Thyroid gland (tissue), 4 donors: ENCODE measurements around the gene REPS2. TPM values are rescaled to one million over a fixed set of nuclear protein-coding genes. Genes with fewer than 3 reads are reported as not detected.

Source experiments
- DNase-seq, 2 donors: peaks; one replicate each; pipeline ENCODE4 v3.0.0-alpha.2; 2019
- H3K27ac ChIP-seq, 3 donors: fragments of 200-600 bp; sonication (generic); 1 replicate in 2 of 3; 2 replicates in 1 of 3; pipeline ENCODE4 v1.5.1; 2016 to 2019; ENCODE audit warnings: mild to moderate bottlenecking in 1 of 3, moderate library complexity in 1 of 3
- H3K27me3 ChIP-seq: fragments of 200-600 bp; sonication (generic); one replicate; pipeline ENCODE4 v1.5.1; 2019
- H3K36me3 ChIP-seq, 2 donors: fragments of 200-600 bp; sonication (generic); one replicate each; pipeline ENCODE4 v1.5.1; 2016 to 2019
- H3K4me1 ChIP-seq, 2 donors: fragments of 200-600 bp; sonication (generic); one replicate each; pipeline ENCODE4 v1.5.1; 2017 to 2019
- H3K4me3 ChIP-seq, 3 donors: fragments of 200-600 bp; sonication (generic); replicated peaks in 1 of 3; 1 replicate in 2 of 3; 2 replicates in 1 of 3; pipeline ENCODE4 v1.5.1; 2016; ENCODE audit warnings: mild to moderate bottlenecking in 1 of 3
- H3K9me3 ChIP-seq: fragments of 200-600 bp; sonication (generic); one replicate; pipeline ENCODE4 v1.5.1; 2017
- POLR2A ChIP-seq, 2 donors: fragments of 450-650 bp; IDR thresholded peaks; one replicate each; pipeline ENCODE4 v1.6.1; 2017; ENCODE audit warnings: antibody characterized with exemption in 2 of 2, mild to moderate bottlenecking in 2 of 2, moderate library complexity in 1 of 2
- WGBS, 2 donors: methylation state at CpG; one replicate each; pipeline ENCODE4 v1.1.5; 2017; 5-methylcytosine and 5-hydroxymethylcytosine counted together
- intact Hi-C: fragments of 100-400 bp; cut with DNase I; formaldehyde crosslinking; loops from one replicate; pipeline ENCODE4 v1.15.1; 2023
- total RNA-seq, 4 donors: library from RNA; depleted of rRNA; stranded (reverse); fragments of >200 nt; gene quantifications; one replicate each; pipeline ENCODE4 v1.2.3, GENCODE V29; 2016
- TF ChIP-seq, protein P1 (sequence below), 6 experiments: fragments of 200-600 bp in 3 of 6; fragments of 450-650 bp in 3 of 6; sonication (generic) in 3 of 6; IDR thresholded peaks; one replicate each; pipeline ENCODE4 v1.5.1; 2016 to 2019; ENCODE audit warnings: antibody characterized with exemption in 6 of 6, mild to moderate bottlenecking in 2 of 6, inconsistent platforms in 1 of 6, moderate library complexity in 1 of 6

REPS2 gene
- total RNA-seq, 4 donors from 2014 or later, result 6.7 to 14.5 (median 8.8) TPM

DNA sequence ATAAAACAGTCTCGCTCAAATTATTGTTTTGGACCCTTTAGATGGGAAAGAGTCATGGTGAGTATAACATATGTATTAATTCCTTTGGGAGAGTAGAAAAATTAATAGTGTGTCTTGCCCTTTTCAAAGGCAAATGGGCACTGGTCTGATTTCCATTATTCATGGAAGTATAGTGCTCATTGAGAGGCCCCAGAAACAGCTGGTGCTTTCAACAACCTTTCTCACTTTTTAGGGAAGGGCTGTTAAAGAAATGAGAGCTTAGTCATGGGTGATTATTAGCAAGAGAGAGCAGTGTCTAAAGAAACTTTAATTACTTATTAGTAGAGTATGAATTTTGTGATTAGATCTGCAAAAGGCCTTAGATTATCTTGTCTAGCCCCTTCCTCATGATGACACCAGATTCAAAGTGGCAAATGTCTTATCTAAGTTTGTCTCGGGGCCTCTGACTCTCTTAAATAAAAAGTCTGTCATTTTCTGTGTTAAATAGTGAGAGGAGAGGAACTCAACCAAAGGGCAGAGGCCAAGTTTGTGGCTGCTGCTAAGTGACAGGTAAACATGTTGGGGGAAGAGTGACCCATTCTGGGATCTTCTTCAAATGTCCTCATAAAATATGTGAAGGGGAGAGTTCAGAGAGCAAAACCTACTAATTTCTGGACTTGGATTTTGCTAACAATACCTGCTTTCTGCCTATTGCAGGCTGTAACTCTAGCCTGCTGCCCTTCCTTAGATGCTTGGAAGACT is 110.6 kb downstream of the REPS2 start:
- H3K4me3 ChIP-seq, result no peak overlapping the region
- DNase-seq, result no peak
- TF ChIP-seq, protein P1, sequence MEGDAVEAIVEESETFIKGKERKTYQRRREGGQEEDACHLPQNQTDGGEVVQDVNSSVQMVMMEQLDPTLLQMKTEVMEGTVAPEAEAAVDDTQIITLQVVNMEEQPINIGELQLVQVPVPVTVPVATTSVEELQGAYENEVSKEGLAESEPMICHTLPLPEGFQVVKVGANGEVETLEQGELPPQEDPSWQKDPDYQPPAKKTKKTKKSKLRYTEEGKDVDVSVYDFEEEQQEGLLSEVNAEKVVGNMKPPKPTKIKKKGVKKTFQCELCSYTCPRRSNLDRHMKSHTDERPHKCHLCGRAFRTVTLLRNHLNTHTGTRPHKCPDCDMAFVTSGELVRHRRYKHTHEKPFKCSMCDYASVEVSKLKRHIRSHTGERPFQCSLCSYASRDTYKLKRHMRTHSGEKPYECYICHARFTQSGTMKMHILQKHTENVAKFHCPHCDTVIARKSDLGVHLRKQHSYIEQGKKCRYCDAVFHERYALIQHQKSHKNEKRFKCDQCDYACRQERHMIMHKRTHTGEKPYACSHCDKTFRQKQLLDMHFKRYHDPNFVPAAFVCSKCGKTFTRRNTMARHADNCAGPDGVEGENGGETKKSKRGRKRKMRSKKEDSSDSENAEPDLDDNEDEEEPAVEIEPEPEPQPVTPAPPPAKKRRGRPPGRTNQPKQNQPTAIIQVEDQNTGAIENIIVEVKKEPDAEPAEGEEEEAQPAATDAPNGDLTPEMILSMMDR (IDR thresholded peaks at IDR 0.05), result no peak
- TF ChIP-seq POLR2A (IDR thresholded peaks at IDR 0.05), result no peak
- intact Hi-C loops, result no loop called here
- 85 to 91% methylated on average over 2 of the region's 2 CpGs for WGBS, 2 donors
- no peaks in the 10 kb centered on the region for H3K27me3 ChIP-seq
- no peaks in the 10 kb centered on the region for H3K4me1 ChIP-seq
- no peaks in the 10 kb centered on the region for H3K9me3 ChIP-seq
- H3K36me3 ChIP-seq, result no peaks in the 10 kb centered on the region
- no peak overlapping the region for H3K27ac ChIP-seq

GRCh38 chrX:17062065-17062464 is 115.6 kb downstream of the REPS2 start:
- Histone ChIP-seq H3K27ac (no peak overlapping the region), H3K27me3 (no peaks in the 10 kb centered on the region), H3K4me1 (no peaks in the 10 kb centered on the region), H3K9me3 (no peaks in the 10 kb centered on the region), H3K4me3 (no peak overlapping the region), H3K36me3 (no peaks in the 10 kb centered on the region)
- DNase-seq, result no peak
- no peak for TF ChIP-seq POLR2A (IDR thresholded peaks at IDR 0.05)
- TF ChIP-seq, protein P1 (IDR thresholded peaks at IDR 0.05), result no peak
- intact Hi-C loops, result no loop called here

GRCh38 chrX:17065100-17065499 is 118.6 kb downstream of the REPS2 start:
- intact Hi-C loops, result no loop called here
- WGBS, 2 donors, result 93 to 95% methylated on average over 5 of the region's 5 CpGs
- H3K27me3 ChIP-seq, result no peaks in the 10 kb centered on the region
- no peaks in the 10 kb centered on the region for H3K36me3 ChIP-seq
- H3K4me3 ChIP-seq, result no peak overlapping the region
- H3K4me1 ChIP-seq, result no peaks in the 10 kb centered on the region
- no peak for DNase-seq
- no peaks in the 10 kb centered on the region for H3K9me3 ChIP-seq
- no peak overlapping the region for H3K27ac ChIP-seq
- TF ChIP-seq, protein P1 (IDR thresholded peaks at IDR 0.05), result no peak
- no peak for TF ChIP-seq POLR2A (IDR thresholded peaks at IDR 0.05)

GRCh38 chrX:17067534-17067933 is 121.1 kb downstream of the REPS2 start:
- no peaks in the 10 kb centered on the region for H3K4me1 ChIP-seq
- intact Hi-C loops, result no loop called here
- H3K4me3 ChIP-seq, result no peak overlapping the region
- 79 to 100% methylated on average over 1 of the region's 1 CpG for WGBS, 2 donors
- no peak for DNase-seq
- TF ChIP-seq, protein P1 (IDR thresholded peaks at IDR 0.05), result no peak
- no peak for TF ChIP-seq POLR2A (IDR thresholded peaks at IDR 0.05)
- no peak overlapping the region for H3K27ac ChIP-seq
- no peaks in the 10 kb centered on the region for H3K27me3 ChIP-seq
- no peaks in the 10 kb centered on the region for H3K36me3 ChIP-seq
- H3K9me3 ChIP-seq, result no peaks in the 10 kb centered on the region

GRCh38 chrX:17072301-17072700 is 125.8 kb downstream of the REPS2 start:
- intact Hi-C loops, result no loop called here
- 100% methylated on average over 2 of the region's 2 CpGs for WGBS, 2 donors

More at GRCh38 chrX:17072301-17072700, 125.8 kb downstream of the REPS2 start:
- Histone ChIP-seq H3K4me3 (no peak overlapping the region), H3K9me3 (no peaks in the 10 kb centered on the region), H3K4me1 (no peaks in the 10 kb centered on the region), H3K27me3 (no peaks in the 10 kb centered on the region), H3K36me3 (no peaks in the 10 kb centered on the region), H3K27ac (no peak overlapping the region)
- no peak for DNase-seq
- TF ChIP-seq, protein P1 (IDR thresholded peaks at IDR 0.05), result no peak
- no peak for TF ChIP-seq POLR2A (IDR thresholded peaks at IDR 0.05)
